B cell (primary cell): ENCODE measurements around the gene CPED1. TPM values are rescaled to one million over a fixed set of nuclear protein-coding genes. Genes with fewer than 3 reads are reported as not detected.
A peak's percentile ranks its signal among the peaks of the same experiment; 100 is the strongest.

Source experiments
- ATAC-seq: fragments of 200-7000 bp; cut with Tn5 transposase; one replicate; pipeline ENCODE4 v1.10.0; 2021; ENCODE audit warnings: low read depth, mild to moderate bottlenecking, moderate number of reproducible peaks, moderate library complexity
- CTCF ChIA-PET: fragments of 350-600 bp; sonication (Branson Sonifier 250); formaldehyde crosslinking; loops from one replicate; lab custom pipeline; 2021; ENCODE audit warnings: antibody characterized with exemption, inconsistent platforms; lab: Charles Lee
- POLR2A ChIA-PET: fragments of 350-600 bp; sonication (Branson Sonifier 250); formaldehyde crosslinking; loops from one replicate; lab custom pipeline; 2021; ENCODE audit warnings: antibody characterized with exemption; lab: Charles Lee
- DNase-seq: peaks from one replicate; pipeline ENCODE4 v3.0.0; 2013
- H2AFZ ChIP-seq: 2 replicates; pipeline ENCODE4 v1.6.1; 2012; ENCODE audit warnings: mild to moderate bottlenecking, low read depth, low read length; ENCODE audit not compliant: insufficient read depth, poor library complexity, severe bottlenecking
- H3K27ac ChIP-seq, 2 donors: 1 replicate in 1 of 2; 2 replicates in 1 of 2; pipeline ENCODE4 v1.5.1; 2012 to 2013; ENCODE audit warnings: low read length in 2 of 2, mild to moderate bottlenecking in 2 of 2, moderate library complexity in 1 of 2
- H3K27me3 ChIP-seq, 4 experiments: fragments of 200-600 bp in 1 of 4; sonication (generic) in 1 of 4; replicated peaks in 1 of 4; 1 replicate in 2 of 4; 2 replicates in 2 of 4; pipeline versions ENCODE4 v1.6.1 to v1.7.0; 2013 to 2016; ENCODE audit warnings: low read length in 3 of 4, mild to moderate bottlenecking in 2 of 4, mixed read lengths in 1 of 4, moderate library complexity in 1 of 4; ENCODE audit not compliant: insufficient read depth in 4 of 4, control insufficient read depth in 3 of 4; ENCODE audit errors: control extremely low read depth in 1 of 4
- H3K36me3 ChIP-seq, 2 experiments: replicated peaks in 1 of 2; 1 replicate in 1 of 2; 2 replicates in 1 of 2; pipeline versions ENCODE4 v1.6.1 to v1.7.1; 2013; ENCODE audit warnings: low read length in 1 of 2; ENCODE audit not compliant: insufficient read depth in 2 of 2, control insufficient read depth in 1 of 2; ENCODE audit errors: control extremely low read depth in 1 of 2, extremely low read depth in 1 of 2
- H3K4me1 ChIP-seq, 2 donors: fragments of 200-600 bp in 1 of 2; sonication (generic) in 1 of 2; 1 replicate in 1 of 2; 2 replicates in 1 of 2; pipeline versions ENCODE4 v1.5.1 to v1.6.1; 2013 to 2017; ENCODE audit warnings: low read length in 2 of 2; ENCODE audit not compliant: control insufficient read depth in 2 of 2, insufficient read depth in 2 of 2
- H3K4me2 ChIP-seq: replicated peaks from 2 replicates; pipeline ENCODE3; 2012; ENCODE audit warnings: mild to moderate bottlenecking, low read depth, low read length; ENCODE audit not compliant: poor library complexity, severe bottlenecking
- H3K4me3 ChIP-seq, 5 experiments: fragments of 200-600 bp in 1 of 5; sonication (generic) in 1 of 5; 1 replicate in 3 of 5; 2 replicates in 2 of 5; pipeline versions ENCODE4 v1.5.1 to v1.7.0; 2011 to 2016; ENCODE audit warnings: low read length in 4 of 5, mild to moderate bottlenecking in 4 of 5, low read depth in 2 of 5, control low read depth in 1 of 5, moderate library complexity in 1 of 5; ENCODE audit not compliant: insufficient read depth in 1 of 5; ENCODE audit errors: control extremely low read depth in 1 of 5, extremely low read depth in 1 of 5
- H3K79me2 ChIP-seq: fragments of 200-600 bp; sonication (generic); one replicate; pipeline ENCODE4 v1.6.0; 2016; ENCODE audit warnings: low read length; ENCODE audit not compliant: control insufficient read depth, insufficient read depth
- H3K9ac ChIP-seq: fragments of 200-600 bp; sonication (generic); 2 replicates; pipeline ENCODE4 v1.6.1; 2017; ENCODE audit warnings: mild to moderate bottlenecking, low read length, moderate library complexity
- H3K9me3 ChIP-seq, 3 donors: one replicate each; pipeline versions ENCODE4 v1.6.1 to v1.7.1; 2013; ENCODE audit warnings: low read length in 2 of 3; ENCODE audit not compliant: control insufficient read depth in 2 of 3, insufficient read depth in 1 of 3; ENCODE audit errors: control extremely low read depth in 1 of 3
- H4K20me1 ChIP-seq: 2 replicates; pipeline ENCODE4 v1.6.0; 2012; ENCODE audit warnings: mild to moderate bottlenecking, low read length; ENCODE audit not compliant: insufficient read depth, control insufficient read depth, poor library complexity, severe bottlenecking
- H3K27ac Mint-ChIP-seq: one replicate; pipeline ENCODE4 v1.8.0; 2021; ENCODE audit warnings: mixed read lengths
- H3K27me3 Mint-ChIP-seq: one replicate; pipeline ENCODE4 v1.8.0; 2021; ENCODE audit warnings: mixed read lengths
- H3K4me1 Mint-ChIP-seq: one replicate; pipeline ENCODE4 v1.8.0; 2021; ENCODE audit warnings: mixed read lengths
- H3K4me3 Mint-ChIP-seq: one replicate; pipeline ENCODE4 v1.8.0; 2021; ENCODE audit warnings: mixed read lengths
- H3K9me3 Mint-ChIP-seq: one replicate; pipeline ENCODE4 v1.8.0; 2022; ENCODE audit warnings: mixed read lengths; ENCODE audit not compliant: insufficient read depth
- CTCF ChIP-seq: fragments of 200-600 bp; IDR thresholded peaks from one replicate; pipeline ENCODE4 v1.8.0; 2022; ENCODE audit warnings: antibody characterized with exemption, mild to moderate bottlenecking
- EZH2 ChIP-seq: IDR thresholded peaks from 2 replicates; pipeline ENCODE4 v1.6.1; 2012; ENCODE audit warnings: borderline replicate concordance, low read depth, mild to moderate bottlenecking, moderate library complexity, low read length; ENCODE audit not compliant: insufficient read depth, poor library complexity, severe bottlenecking
- WGBS: methylation state at CpG from one replicate; pipeline ENCODE4 v1.1.5; 2013; ENCODE audit warnings: missing lambda C conversion rate; ENCODE audit not compliant: insufficient coverage; 5-methylcytosine and 5-hydroxymethylcytosine counted together
- intact Hi-C: fragments of 100-400 bp; cut with micrococcal nuclease; formaldehyde crosslinking; loops from one replicate; pipeline ENCODE4 v1.10.0; 2022
- polyA plus RNA-seq: library from polyadenylated mRNA; depleted of rRNA; stranded (reverse); fragments of >200 nt; gene quantifications from 2 replicates; pipeline ENCODE4 v1.2.3, GENCODE V29; 2012
- total RNA-seq, 2 donors: library from RNA; stranded (reverse); fragments of 120-200 nt in 1 of 2; gene quantifications; 1 replicate in 1 of 2; 2 replicates in 1 of 2; pipeline versions ENCODE4 v1.2.3 to v1.2.4, GENCODE V29; 2013 to 2022

Gene CPED1
- total and polyA plus RNA-seq, 2 donors (not counting 1 experiment from before 2014, with no cell fraction given): 0.44 to 3.8 TPM

DNA sequence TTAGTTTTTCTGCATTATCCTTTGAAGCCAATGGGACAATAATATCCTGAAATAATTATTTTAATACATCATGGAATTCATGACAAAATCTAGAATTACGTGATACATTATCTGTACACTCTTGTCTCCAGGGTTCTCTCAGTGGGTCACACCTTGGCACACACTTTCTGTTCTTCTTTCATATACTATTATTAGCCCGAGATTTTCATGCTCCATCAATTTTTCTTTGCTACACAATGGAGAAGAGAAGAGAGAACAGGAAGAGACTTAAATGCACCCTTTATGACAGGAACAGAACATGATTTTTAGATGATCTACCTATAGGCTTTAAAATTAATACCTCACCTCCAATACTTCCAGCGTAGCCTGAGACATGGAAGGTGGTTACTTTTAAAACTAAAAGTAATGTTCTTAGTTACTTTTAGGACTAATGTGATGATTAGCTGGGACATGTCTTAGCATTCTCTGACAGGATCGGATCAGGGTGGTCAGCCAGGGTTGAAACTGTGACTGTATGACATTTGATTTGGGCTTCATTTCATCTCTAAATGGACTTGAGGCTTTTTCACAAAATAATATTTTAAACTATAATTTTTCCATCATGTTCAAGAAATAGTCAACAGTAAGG, 192.0 kb downstream of the CPED1 start:
- Histone ChIP-seq H4K20me1 (no peaks in the 10 kb centered on the region), H3K9me3 (peaks cover 0 to 2% (median 0%) of the 10 kb centered on the region in 3 donors), H3K4me1 (peaks cover 61 to 77% of the 10 kb centered on the region in 2 donors), H3K9ac (peak overlapping the region; percentile 30), H3K4me3 (peak overlapping the region in 2 of 5 experiments; percentile 11 to 31), H3K27me3 (no peaks in the 10 kb centered on the region), H2AFZ (peak overlapping the region; percentile 31), H3K79me2 (peaks cover 6% of the 10 kb centered on the region), H3K27ac (peak overlapping the region; percentile 90 to 93), H3K36me3 (no peaks in the 10 kb centered on the region), H3K4me2 (peak overlapping the region; percentile 66)
- no peak for TF ChIP-seq CTCF
- no peak for TF ChIP-seq EZH2
- intact Hi-C loops: loop anchor here (1.0 to 5.0 kb wide), 4 partner anchors 42 to 207 kb away; partner anchors contain the start of gene WNT16
- Mint-ChIP-seq H3K4me1 (peaks cover 71% of the 10 kb centered on the region), H3K27ac (peak overlapping the region; percentile 69), H3K4me3 (peak overlapping the region; percentile 52), H3K9me3 (no peaks in the 10 kb centered on the region), H3K27me3 (no peaks in the 10 kb centered on the region)
- ChIA-PET POLR2A (interaction anchor here (0.7 kb wide), 1 partner anchor 43 kb away, joined by 3 read pairs; no protein-coding TSS in a partner anchor), CTCF (interaction anchor here (0.6 to 2.0 kb wide), 5 partner anchors 16 to 216 kb away, joined by 3 to 6 read pairs (median 3); partner anchors contain the start of gene FAM3C)
- no CpG with 5 or more reads among the region's 4 CpGs for WGBS
- ATAC-seq: peak; percentile 87
- DNase-seq: peak; percentile 83

- peaks cover 63 to 78% of the 10 kb centered on the region in 2 donors for H3K4me1 ChIP-seq
- H3K79me2 ChIP-seq: peaks cover 6% of the 10 kb centered on the region
- peak overlapping the region; percentile 66 for H3K4me2 ChIP-seq
- CTCF ChIA-PET: interaction anchor here (0.6 to 0.7 kb wide), 2 partner anchors 17 to 20 kb away, joined by 3 read pairs; no protein-coding TSS in a partner anchor
- Mint-ChIP-seq H3K4me1 (peaks cover 72% of the 10 kb centered on the region), H3K9me3 (no peaks in the 10 kb centered on the region), H3K27ac (peak overlapping the region; percentile 69), H3K4me3 (no peak overlapping the region), H3K27me3 (no peaks in the 10 kb centered on the region)
- H4K20me1 ChIP-seq: no peaks in the 10 kb centered on the region
- intact Hi-C loops: loop anchor here (2.0 to 5.0 kb wide), 3 partner anchors 131 to 206 kb away; partner anchors contain the start of gene WNT16
- TF ChIP-seq EZH2: no peak
- TF ChIP-seq CTCF: no peak
- no peak for DNase-seq
- H3K27ac ChIP-seq: peak overlapping the region; percentile 90 to 93
- H3K27me3 ChIP-seq: no peaks in the 10 kb centered on the region
- POLR2A ChIA-PET: interaction anchor here (0.6 kb wide), 1 partner anchor 47 kb away, joined by 4 read pairs; no protein-coding TSS in a partner anchor
- no peaks in the 10 kb centered on the region for H3K36me3 ChIP-seq
- no peak for ATAC-seq
- H3K4me3 ChIP-seq: peak overlapping the region in 1 of 5 experiments; percentile 31
- WGBS: no CpG with 5 or more reads among the region's 1 CpG
- peaks cover 0 to 2% (median 0%) of the 10 kb centered on the region in 3 donors for H3K9me3 ChIP-seq
- peak overlapping the region; percentile 30 for H3K9ac ChIP-seq
- no peak overlapping the region for H2AFZ ChIP-seq
These were observed 192.8 kb downstream of the CPED1 start for GRCh38 chr7:121181357-121181756.
